ENCODE data around the gene MTX1.

GRCh38 chr1:155261493-155261851 is 53.0 kb downstream of the MTX1 start:
- TF ChIP-seq CTCF (IDR thresholded peaks at IDR 0.05) (no peak), POLR2A (IDR thresholded peaks at IDR 0.05) (no peak)
